NCI-H1105 (cell line): ENCODE measurements around the gene CD101.

Source experiments
- DNase-seq: peaks from one replicate; lab custom pipeline; 2025; lab: John Stamatoyannopoulos, UW

The CD101 gene

DNA sequence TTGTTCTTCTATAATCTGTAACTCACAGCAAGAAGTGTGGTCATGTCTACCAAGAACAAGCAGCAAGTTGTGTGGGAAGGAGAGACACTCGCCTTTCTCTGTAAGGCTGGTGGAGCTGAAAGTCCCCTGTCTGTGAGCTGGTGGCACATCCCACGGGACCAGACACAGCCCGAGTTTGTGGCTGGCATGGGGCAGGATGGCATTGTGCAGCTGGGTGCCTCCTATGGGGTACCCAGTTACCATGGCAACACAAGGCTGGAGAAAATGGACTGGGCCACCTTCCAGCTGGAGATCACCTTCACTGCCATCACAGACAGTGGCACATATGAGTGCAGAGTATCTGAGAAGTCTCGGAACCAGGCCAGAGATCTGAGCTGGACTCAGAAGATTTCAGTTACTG lies 15.5 kb downstream of the CD101 start:
- no peak for DNase-seq

DNA sequence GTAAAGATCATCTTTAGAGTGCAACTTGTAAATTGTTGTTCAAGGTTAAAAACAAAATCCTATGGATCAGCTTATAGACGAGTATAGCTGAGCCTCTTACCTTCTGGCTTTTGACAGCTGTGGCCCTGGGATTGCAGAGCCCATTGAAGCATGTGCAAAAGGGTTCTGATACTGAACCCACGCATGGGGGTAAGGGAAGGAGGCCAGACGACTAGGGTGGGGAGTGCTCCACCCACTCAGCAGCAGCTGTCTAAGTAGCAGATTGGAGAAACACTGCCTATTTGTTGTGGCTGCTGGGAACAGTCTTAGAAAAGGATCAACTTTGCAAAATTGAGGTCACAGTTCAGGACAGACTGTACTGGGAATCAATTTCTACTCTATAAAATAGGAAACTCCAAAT lies 16.1 kb downstream of the CD101 start:
- DNase-seq: no peak

DNA sequence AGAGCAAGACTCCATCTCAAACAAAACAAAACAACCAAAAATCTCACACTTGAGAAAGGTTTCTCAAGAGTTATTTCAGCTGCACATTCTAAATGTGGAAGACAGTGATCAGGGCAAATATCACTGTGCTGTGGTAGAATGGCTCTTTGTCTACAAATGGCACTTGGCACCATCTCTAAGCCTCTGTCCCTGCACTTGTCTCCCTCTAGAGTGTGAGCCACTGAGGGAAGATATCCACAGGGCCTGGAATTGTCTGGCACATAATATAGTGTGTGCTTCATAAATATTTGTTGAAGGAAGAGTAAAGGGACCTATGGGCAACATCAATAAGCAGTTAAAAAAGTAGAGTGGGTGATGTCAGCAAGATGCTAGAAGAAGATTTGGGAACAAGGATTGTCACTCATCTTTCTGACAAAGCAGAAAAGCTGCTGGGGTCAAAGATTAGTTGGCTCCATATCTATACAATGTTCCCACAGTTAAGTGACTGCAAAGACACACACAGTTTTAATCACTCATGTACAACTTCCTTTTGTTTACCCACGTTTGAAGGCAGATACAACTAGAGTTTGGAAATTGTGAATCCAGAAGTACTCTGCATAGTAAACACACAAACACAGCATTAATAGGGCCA lies 19.1 kb downstream of the CD101 start:
- DNase-seq: no peak

DNA sequence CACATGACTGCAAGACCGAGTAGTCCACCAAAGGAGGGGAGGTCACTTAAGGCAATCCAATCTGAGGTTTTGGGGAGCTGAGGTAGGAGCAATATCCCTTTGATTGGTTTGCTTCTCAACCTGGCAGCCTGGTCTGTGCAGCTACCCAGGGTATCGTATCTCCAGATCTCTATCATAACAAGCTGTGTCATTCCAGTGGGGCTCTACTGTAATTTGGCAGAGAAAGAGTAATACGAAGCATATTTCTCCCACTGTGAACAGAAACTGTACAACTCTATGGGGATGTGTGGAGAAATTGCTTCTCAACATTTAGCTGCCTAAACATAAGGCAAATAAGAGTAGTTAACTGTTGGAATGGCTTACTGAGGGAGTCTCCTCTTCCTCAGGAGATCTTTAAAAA lies 20.6 kb downstream of the CD101 start:
- DNase-seq: no peak

DNA sequence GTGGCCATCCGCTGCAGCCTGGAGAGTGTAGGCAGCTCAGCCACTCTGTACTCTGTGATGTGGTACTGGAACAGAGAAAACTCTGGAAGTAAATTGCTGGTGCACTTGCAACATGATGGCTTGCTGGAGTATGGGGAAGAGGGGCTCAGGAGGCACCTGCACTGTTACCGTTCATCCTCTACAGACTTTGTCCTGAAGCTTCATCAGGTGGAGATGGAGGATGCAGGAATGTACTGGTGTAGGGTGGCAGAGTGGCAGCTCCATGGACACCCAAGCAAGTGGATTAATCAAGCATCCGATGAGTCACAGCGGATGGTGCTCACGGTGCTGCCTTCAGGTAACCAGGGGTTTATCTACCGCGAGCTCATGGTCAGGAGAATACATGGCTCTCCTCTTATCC lies 24.0 kb downstream of the CD101 start:
- no peak for DNase-seq

DNA sequence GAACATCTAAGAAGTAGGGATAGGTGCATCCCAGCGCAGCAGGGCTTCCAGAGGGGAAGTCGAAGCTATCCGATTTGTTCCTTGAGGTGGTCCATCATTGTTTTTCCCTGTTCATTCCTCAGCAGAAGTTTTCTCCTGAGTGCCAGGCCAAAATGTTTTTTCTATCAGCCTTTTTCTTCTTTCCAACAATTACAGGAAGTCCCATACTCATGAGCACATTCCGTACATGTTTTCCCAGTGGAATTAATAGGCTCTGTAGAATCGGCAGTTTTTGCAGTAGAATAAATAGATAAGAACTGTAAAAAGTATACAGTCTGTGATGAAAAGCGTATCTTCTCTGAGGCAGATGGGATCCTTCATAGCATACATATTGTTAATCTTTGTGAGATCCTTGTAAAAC lies 24.8 kb downstream of the CD101 start:
- no peak for DNase-seq

DNA sequence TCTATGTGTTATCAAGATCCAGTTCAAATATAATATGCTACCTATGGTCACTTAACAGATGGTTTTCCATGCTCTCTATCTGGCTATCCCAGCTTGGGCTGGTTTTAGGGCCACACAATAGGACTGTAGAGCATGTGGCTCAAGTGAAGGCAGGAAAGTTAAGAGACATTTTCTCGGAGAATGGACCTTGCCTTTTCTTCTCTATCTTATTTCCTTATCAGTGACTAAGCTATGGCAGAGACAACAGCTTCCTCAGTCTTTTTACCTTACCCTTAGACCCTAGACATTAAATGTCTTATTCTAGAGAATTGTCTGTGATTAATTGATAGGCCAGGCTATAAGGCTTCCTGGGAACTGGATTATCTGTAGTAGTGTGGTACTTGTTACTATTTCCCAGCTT lies 28.1 kb downstream of the CD101 start:
- DNase-seq: no peak

DNA sequence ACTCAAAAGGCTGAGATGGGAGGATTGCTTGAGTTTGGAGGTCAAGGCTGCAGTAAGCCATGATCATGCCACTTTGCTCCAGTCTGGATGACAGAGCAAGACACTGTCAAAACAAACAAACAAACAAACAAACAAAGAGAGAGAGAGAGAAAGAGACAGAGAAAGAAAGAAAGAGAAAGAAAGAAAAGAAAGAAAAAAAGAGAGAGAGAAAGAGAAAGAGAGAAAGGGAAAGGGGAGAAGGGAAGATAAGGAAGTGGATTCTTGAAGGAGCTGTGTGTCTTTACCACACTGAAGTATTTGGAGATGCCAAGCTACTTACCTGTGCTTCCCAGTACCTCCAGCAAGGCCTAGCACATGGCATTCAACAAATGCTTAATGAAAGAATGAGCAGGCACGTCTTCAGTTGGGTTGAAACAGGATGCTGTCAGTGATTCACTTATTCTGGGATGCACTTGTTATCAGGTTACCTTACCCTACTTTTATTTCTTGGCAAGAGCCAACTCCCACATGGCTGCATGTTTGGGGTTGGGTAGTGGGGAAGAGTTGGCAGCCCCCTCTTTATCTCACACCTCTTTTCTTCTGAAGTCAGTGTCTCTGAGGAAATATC lies 28.8 kb downstream of the CD101 start:
- DNase-seq: no peak

DNA sequence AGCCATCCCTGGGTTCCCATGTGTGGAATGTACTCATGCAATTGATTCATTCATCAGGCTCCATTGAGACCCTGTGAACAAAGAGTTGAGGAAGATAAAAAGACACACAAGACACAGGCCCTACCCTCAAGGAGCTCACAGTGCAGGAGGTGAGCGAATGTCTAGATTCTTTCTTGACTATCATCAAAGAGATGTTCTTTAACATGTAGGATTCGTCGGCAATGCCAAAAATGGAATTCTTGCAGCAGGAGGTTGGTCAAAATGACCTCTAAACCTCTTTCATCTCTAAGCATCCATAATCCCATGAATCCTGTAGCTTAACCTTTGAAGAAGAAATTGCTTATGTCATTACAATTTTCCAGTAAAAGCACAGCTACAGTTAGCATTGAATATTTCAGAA lies 30.7 kb downstream of the CD101 start:
- no peak for DNase-seq

DNA sequence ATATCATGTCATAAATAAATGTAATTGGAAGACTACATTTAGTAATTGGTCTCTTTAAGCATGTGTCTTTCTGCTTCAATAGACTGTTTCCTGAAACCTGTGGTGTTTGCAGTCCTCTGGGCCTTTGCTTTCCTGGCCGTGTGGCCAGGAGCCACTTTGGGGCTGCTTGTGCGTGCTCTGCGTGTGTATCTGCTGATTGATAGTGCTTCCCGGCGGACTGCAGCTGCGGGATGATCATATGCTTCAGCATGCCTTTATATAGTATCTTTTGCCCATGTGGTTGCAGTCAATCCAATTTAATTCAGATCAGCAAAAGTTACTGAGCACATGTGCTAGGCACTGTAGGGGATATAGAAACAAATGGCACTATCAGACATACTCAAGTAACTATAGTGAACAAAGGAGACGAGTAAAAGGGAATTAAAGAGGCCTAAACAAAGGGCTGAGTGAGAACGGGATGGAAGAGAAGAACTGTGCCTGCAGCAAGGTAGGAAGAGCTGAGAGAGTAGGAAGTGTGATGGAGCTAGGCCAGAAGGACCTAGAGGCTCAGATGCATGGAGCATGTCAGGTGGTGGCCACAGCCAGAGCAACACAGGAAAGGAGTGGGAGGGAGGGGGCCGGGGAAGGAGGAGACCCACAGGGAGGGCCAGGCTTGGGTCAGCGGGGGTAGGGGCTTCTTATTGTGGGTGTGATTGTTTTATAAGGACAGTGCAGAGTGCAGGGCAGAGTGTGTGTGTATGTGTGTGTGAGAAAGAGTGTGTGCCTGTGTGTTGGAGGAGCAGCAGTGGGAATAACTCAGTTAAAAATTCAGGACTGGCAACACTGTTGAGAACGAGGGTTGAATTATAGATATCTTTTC lies 31.4 kb downstream of the CD101 start:
- DNase-seq: no peak

DNA sequence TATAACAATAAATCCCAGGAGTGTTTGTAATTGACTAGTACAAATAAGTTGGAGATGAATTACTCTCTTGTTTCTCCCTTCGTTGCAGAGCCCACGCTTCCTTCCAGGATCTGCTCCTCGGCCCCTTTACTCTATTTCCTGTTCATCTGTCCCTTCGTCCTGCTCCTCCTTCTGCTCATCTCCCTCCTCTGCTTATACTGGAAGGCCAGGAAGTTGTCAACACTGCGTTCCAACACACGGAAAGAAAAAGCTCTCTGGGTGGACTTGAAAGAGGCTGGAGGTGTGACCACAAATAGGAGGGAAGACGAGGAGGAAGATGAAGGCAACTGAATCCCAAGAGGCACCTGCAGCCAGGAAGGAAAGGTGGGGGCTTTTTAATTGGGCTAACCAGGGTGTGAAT lies 32.2 kb downstream of the CD101 start:
- no peak for DNase-seq

DNA sequence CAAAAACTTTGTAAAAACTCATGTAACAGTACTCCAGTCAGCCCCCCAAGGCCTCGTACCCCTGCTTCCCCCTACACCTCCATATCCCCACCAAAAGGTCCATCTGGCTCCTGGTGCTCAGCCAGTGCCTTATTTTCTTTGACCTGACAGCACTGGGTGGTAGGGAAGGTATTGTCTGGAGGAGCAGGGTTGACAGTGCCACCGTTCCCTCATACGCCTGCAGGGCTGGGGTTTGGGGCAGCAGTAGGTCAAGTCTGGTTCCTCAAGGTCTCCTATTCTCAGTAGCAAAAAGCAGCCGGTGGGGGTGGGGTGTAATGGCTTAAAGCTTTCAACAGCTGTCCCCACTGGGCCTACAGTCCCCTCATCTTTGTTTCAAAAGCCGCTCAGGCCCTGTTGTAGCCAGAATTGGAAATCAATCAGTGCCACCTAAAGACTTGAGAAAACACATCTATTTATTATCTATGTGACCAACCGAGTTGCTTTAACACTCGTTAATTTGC lies 33.3 kb downstream of the CD101 start:
- DNase-seq: no peak

DNA sequence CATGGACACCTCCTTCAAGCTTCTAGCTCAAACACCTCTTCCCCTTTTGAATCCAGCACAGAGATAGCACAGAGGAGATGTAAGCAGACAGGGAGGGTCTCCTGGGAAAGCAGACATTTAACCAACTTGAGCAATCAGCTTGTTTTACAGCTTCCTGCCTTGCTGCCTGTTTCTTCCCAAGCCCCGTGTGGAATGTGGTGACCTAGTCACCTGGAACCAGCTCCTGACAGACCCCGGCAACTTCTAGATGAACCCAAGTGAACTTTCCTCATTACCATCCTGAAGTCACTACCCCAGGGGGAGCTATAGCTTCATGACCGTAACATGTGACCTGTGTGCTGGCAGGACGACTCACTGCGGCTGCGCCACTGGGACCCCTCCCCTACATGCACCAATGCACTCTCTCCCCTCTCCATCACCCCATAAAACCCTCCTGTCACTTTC lies 34.5 kb downstream of the CD101 start:
- DNase-seq: no peak

DNA sequence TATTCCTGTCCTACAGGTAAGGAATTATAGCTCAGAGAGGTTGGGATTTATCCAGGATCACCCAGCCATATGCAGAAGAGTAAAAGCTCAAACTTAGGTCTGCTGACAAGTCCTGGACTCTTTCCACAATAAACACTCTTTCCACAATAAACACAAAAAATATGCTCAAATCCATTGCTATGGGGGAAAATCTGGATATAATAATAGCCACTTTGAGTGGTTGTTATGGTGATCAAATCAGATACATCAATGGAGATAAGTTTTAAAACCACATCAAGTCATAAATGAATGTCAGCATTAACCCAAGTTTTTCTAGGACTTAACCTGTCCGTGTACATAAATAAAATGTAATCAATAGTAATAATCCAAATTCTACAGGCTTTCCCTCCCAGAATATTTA lies 36.2 kb downstream of the CD101 start:
- DNase-seq: no peak

DNA sequence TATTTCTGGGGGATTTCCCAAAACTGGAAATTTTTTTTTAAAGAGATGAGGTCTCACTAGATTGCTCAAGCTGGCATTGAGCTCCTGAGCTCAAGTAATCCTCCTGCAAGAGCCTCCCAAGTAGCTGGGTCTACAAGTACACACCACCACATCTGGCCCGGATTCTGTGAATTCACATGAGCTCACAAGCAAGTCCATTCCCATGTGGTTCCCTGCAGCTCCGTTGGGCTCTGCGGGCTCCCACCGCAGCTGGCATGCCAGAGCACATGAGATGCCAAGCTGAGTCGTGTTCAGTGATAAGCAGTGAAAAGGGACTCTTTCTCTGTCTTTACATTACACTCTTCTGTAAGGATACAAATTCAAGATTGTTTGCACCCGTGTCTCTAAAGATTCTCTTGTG lies 36.7 kb downstream of the CD101 start:
- no peak for DNase-seq

DNA sequence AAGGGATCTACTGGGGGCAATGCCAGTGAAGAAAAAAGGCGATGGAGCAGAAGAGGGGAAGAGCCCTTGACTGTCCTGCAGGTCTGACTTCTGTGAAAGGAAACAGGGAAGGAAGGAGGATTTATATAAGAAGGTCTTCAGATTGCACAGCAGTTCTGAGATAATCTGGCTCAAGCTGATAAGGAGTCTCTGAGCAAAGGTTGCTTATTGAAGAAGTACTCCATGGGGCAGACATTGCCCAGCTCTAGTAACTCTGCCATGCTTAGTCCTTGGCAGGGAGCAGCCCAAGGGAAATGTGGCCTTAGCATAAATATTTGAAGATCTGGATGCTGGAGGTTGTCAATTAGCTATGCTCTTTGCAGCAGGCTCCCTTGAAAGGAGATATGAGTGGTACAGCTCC lies 42.7 kb downstream of the CD101 start:
- DNase-seq: no peak

DNA sequence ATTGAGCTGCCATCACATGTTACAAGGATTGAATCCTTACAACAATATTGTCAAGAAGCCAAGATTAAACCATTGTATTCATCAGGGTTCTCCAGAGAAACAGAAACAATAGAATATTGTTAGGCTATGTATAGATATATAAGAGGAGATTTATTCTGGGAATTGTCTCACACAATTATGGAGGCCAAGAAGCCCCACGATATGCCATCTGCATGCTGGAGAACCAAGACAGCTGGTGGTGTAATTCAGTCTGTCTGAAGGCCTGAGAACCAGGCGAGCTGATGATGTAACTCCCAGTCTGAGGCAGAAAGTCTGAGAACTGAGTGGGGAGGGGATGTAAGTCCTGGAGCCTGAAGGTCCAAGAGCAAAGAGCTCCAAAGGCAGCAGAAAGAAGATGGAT lies 44.1 kb downstream of the CD101 start:
- no peak for DNase-seq

DNA sequence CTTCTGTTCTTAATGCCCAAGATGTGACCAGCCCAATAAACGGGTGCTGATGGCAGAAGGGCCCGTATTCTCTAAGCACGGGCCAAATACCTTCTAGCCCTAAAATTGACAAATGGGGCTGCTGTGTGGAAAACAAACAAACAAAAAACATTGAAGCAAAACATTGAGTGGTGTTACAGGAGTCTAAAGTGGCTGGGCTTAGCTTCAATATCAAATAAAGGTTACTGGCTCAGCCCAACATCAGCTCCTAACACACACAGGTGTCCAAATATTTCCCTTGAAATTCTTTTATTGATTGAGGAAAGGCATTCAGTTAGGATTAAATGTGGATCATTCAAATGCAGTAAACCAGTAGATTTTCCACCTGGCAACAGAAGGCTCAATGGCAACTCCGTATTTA lies 45.2 kb downstream of the CD101 start:
- no peak for DNase-seq

DNA sequence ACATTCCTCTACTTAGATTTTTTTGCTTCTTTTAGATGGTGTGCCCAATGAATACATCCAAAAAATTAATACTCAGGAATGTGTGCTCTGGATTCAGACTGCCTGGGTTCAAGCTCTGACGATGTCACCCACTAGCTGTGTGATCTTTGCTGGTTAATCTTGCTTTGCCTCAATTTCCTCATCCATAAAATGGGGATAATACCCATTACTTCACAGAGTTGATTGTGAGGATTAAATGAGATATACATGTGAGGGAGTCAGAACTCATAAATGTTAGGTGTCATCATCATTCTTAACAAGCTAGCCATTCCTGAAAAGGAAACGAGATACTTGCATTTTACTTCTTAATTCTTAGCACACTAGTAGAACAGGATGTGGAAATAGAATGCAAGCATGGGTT lies 45.7 kb downstream of the CD101 start:
- DNase-seq: no peak

DNA sequence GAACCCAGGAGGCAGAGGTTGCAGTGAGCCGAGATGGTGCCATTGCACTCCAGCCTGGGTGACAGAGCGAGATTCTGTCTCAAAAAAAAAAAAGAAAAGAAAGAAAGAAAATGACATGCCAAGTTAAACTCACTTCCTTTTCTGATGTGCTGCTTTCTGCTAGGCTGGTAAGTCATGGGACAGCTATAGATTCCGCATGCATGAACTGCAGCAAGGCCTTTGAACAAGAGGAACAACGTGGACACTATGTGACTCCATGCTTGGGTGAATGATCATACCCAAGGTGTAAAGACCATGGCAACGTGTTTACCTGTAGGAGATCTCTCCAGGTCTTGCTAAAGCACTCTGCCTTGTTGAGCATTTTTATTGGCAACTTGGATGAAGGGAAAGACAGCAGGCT lies 48.3 kb downstream of the CD101 start:
- no peak for DNase-seq

DNA sequence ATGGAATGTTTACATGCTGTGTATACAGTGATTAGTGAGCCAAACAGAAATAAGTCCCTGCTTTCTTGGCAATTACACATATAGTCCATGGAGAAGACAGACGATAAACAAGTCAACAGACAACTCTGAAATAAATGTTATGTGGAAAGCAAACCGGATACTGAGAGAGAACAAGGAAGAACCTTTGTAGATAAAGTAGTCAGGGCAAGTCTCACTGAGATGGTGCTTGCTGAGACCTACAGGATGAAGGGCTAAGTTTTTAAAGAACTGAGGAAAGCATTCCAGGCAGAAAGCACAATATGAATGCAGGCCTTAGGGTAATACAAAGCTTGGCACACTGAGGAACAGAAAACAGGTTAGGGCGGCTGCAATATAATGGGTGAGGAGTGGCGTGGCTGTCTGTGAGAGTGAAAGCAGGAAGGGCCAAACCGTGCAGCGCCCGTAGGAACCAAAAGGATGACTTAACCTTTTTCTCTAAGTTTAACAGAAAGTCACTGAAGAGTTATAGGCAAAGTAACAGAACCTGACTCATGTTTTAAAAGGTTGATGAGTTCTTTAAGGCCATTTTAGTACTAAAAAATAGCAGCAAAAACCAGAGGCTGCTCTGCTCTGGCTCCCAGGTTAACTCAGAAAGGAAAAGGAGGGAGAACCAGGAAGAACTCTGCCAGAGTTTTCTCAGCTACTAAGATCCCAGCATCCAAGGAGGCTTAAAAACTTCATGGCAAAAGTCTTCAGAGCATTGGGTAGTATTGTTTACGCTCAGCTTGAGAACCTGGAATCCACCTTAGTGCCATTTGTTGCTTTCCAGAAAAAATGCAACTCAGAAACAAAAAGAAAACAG lies 49.9 kb downstream of the CD101 start:
- no peak for DNase-seq

DNA sequence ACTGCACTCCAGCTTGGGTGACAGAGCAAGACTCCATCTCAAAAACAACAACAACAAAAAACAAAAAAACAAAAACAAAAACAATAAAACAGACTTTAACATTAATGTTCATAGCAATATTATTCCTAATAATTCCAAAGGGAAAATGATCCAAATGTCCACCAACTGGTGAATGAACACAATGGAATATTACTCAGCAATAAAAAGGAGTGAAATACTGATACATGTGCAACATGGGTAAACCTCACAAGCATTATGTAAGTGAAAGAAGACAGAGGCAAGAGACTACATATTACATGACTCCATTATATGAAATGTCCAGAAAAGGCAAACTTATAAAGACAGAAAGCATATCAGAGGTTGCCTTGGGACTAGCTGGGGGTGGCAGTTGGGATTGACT lies 52.5 kb downstream of the CD101 start:
- no peak for DNase-seq
